IPS-20b (cell line): Measurements from ENCODE around the gene POU2F3.

Experiments
- H3K27ac ChIP-seq: one replicate; pipeline ENCODE4 v1.5.1; 2013; ENCODE audit warnings: low read length
- H3K27me3 ChIP-seq: 2 replicates; pipeline ENCODE4 v1.6.1; 2013; ENCODE audit warnings: mild to moderate bottlenecking, low read length, inconsistent platforms; ENCODE audit not compliant: insufficient read depth
- H3K36me3 ChIP-seq: 2 replicates; pipeline ENCODE4 v1.6.1; 2013; ENCODE audit warnings: low read depth, mild to moderate bottlenecking, inconsistent platforms, low read length, moderate library complexity; ENCODE audit not compliant: insufficient read depth
- H3K4me1 ChIP-seq: 2 replicates; pipeline ENCODE4 v1.6.1; 2013; ENCODE audit warnings: mild to moderate bottlenecking, control low read depth, inconsistent platforms, low read length, moderate library complexity; ENCODE audit not compliant: insufficient read depth
- H3K4me3 ChIP-seq: 2 replicates; pipeline ENCODE4 v1.5.1; 2013; ENCODE audit warnings: mild to moderate bottlenecking, low read length, inconsistent platforms
- H3K9ac ChIP-seq: 2 replicates; pipeline ENCODE4 v1.6.1; 2013; ENCODE audit warnings: low read depth, mild to moderate bottlenecking, inconsistent platforms, low read length, moderate library complexity
- H3K9me3 ChIP-seq: 2 replicates; pipeline ENCODE4 v1.6.1; 2013; ENCODE audit warnings: mild to moderate bottlenecking, low read depth, low read length, inconsistent platforms; ENCODE audit not compliant: insufficient read depth

POU2F3 gene

GRCh38 chr11:120211522-120212258, 28.2 kb upstream of the POU2F3 start:
- H3K9ac ChIP-seq = no peak overlapping the region
- H3K27ac ChIP-seq = no peak overlapping the region
- no peaks in the 10 kb centered on the region for H3K36me3 ChIP-seq
- no peaks in the 10 kb centered on the region for H3K9me3 ChIP-seq
- peaks cover 96% of the 10 kb centered on the region for H3K27me3 ChIP-seq
- peak overlapping the region; percentile 75 for H3K4me3 ChIP-seq
- H3K4me1 ChIP-seq = peaks cover 13% of the 10 kb centered on the region; the same call in 1 of the 2 replicates

DNA sequence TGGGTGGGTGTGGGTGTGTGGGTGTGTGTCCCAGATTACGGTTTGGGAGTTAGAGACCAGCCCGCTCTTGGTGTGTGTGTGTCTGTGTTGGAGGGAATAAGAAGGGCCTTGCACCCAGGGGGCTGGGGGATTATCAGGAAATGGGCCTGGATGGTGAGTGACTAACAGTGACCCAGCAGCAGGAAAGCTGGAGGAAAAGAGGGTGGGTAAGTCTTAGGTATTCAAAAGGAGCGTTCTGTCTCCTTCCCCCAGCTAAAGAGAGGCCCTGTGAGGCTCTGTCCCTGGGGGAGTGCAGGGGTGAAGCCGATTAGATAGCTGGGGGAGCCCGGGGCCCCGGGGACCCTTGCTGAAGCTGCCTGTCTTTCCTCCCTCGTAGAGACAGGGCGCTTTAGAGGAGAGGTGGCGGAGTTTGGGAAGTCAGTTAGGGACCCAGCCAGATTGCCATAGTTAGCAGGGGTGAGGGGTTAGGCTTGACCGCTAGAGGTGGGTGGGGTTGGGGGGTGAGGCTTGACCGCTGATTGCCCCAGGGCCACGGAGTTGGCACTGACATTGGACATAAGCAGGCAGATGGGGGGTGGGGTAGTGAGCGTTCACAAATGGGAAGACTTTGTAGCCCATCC, 27.6 kb upstream of the POU2F3 start:
- no peak overlapping the region for H3K27ac ChIP-seq
- peak overlapping the region; percentile 34; the same call in 1 of the 2 replicates for H3K4me3 ChIP-seq
- H3K9me3 ChIP-seq = no peaks in the 10 kb centered on the region
- no peaks in the 10 kb centered on the region for H3K36me3 ChIP-seq
- peaks cover 13% of the 10 kb centered on the region; the same call in 1 of the 2 replicates for H3K4me1 ChIP-seq
- no peak overlapping the region for H3K9ac ChIP-seq
- H3K27me3 ChIP-seq = peaks cover 96% of the 10 kb centered on the region

DNA sequence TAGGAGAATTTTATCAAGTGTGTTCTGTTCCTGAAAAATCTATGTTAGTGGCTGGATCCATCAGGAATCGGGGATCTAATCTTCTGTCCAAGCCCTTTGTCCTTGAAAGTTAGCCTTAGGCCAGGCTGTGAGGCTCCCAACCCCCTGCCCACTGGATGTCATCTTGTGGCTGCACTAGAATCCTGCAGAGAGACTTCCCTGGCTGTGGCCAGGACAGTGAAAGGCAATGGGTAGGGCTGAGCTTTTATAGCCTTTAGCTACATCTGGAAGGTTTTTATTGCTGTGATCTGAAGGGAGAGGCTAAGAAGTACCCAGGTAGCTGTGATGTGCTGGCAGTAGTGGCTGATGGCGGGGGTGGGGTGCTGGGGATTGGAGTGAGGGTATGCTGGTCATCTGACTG, 27.0 kb upstream of the POU2F3 start:
- H3K4me1 ChIP-seq = peaks cover 13% of the 10 kb centered on the region; the same call in 1 of the 2 replicates
- no peak overlapping the region for H3K27ac ChIP-seq
- H3K27me3 ChIP-seq = peaks cover 95% of the 10 kb centered on the region
- no peaks in the 10 kb centered on the region for H3K9me3 ChIP-seq
- peak overlapping the region; percentile 34; the same call in 1 of the 2 replicates for H3K4me3 ChIP-seq
- no peak overlapping the region for H3K9ac ChIP-seq
- H3K36me3 ChIP-seq = no peaks in the 10 kb centered on the region

DNA sequence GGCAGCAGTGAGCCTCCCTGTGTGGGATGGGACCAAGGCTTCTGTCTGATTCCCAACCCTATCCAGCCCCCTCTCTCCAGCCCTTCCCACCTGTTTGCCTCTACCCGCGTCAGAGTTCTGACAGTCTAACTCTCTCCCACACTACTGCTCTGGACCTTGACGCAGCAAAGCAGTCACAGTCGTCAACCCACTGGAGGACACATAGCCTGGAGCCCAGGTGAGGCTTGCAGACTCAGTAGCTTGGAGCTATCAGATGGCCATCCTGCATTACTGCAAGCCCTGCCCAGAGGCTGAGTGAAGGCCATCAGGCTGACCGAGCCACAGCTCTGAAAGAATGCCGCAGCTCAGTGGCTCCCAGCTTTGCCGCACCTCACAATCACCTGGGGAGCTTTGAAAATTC, 25.4 kb upstream of the POU2F3 start:
- peaks cover 88% of the 10 kb centered on the region for H3K27me3 ChIP-seq

DNA sequence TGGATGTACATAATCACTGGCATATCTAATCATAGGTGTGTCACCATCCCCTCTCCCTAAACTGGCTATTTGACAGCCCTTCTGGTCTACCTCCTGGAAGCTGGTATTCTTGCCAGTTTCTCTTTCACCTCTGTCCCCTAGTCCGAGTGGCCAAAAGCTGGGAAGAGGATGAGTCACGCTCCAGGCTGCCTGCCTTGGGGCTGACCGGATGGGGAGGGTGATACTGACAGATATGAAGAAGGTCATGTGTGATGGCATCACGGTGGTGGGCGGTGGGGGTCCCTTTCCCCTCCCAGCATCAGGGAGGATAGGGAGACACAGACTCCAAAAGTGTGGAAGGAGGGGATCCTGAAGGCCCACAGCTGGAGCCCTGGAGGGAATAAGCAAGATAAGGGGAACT, 24.3 kb upstream of the POU2F3 start:
- Histone ChIP-seq H3K36me3 (no peaks in the 10 kb centered on the region), H3K27me3 (peaks cover 90% of the 10 kb centered on the region), H3K9me3 (no peaks in the 10 kb centered on the region), H3K4me3 (no peak overlapping the region), H3K9ac (no peak overlapping the region), H3K27ac (no peak overlapping the region), H3K4me1 (peaks cover 9% of the 10 kb centered on the region; the same call in 1 of the 2 replicates)

More for the DNA sequence above, 25.4 kb upstream of the POU2F3 start:
- H3K4me3 ChIP-seq = no peak overlapping the region
- no peak overlapping the region for H3K9ac ChIP-seq
- H3K36me3 ChIP-seq = no peaks in the 10 kb centered on the region
- H3K9me3 ChIP-seq = no peaks in the 10 kb centered on the region
- H3K4me1 ChIP-seq = peaks cover 13% of the 10 kb centered on the region; the same call in 1 of the 2 replicates
- no peak overlapping the region for H3K27ac ChIP-seq

GRCh38 chr11:120216426-120217102, 23.4 kb upstream of the POU2F3 start:
- Histone ChIP-seq H3K4me3 (no peak overlapping the region), H3K4me1 (peaks cover 9% of the 10 kb centered on the region; the same call in 1 of the 2 replicates), H3K36me3 (no peaks in the 10 kb centered on the region), H3K9ac (no peak overlapping the region), H3K27me3 (peaks cover 83% of the 10 kb centered on the region), H3K9me3 (no peaks in the 10 kb centered on the region), H3K27ac (no peak overlapping the region)

- Histone ChIP-seq H3K27ac (no peak overlapping the region), H3K4me1 (peaks cover 8% of the 10 kb centered on the region; the same call in 1 of the 2 replicates), H3K9me3 (no peaks in the 10 kb centered on the region), H3K36me3 (no peaks in the 10 kb centered on the region), H3K27me3 (peaks cover 74% of the 10 kb centered on the region), H3K4me3 (no peak overlapping the region), H3K9ac (no peak overlapping the region)
Observed at GRCh38 chr11:120217526-120217925, 22.4 kb upstream of the POU2F3 start.

DNA sequence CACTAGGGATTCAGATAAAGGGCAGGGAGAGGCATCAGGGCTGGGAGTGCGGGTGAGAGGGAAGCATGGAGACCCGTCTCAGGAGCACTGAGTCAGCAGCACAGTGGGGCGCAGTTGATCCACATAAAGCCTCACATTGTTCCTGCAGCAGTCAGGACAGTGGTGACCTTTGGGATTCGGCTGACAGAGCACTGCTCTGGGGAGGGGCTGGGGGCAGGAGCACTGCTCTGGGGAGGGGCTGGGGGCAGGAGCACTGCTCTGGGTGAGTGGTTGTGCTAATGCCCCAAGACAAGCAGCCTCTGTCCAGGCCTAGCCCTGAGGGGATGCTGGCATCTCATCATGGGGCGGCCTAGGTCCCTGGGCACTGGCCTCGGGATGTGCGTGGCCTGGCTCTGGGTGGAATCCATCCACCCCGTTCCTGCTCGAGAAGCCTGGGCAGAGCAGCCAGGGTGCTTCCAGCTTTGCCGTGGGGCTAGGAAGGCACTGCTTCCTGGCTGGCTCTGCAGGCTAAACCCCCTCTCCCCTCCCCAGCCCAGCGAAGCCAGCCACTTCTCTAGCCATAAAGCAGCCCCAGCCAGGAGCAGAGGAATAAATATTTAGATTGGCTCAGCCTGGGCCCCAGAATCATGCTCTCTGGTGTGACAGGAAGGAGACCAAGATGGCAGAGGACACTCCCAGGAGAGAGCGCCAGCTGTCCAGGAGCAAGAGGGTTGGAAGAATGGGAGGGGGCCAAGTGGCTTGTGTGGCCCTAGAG, 21.8 kb upstream of the POU2F3 start:
- H3K36me3 ChIP-seq = no peaks in the 10 kb centered on the region
- no peak overlapping the region for H3K4me3 ChIP-seq
- no peaks in the 10 kb centered on the region for H3K9me3 ChIP-seq
- H3K27ac ChIP-seq = no peak overlapping the region
- H3K4me1 ChIP-seq = peaks cover 2% of the 10 kb centered on the region; the same call in 1 of the 2 replicates
- peaks cover 68% of the 10 kb centered on the region for H3K27me3 ChIP-seq
- no peak overlapping the region for H3K9ac ChIP-seq

DNA sequence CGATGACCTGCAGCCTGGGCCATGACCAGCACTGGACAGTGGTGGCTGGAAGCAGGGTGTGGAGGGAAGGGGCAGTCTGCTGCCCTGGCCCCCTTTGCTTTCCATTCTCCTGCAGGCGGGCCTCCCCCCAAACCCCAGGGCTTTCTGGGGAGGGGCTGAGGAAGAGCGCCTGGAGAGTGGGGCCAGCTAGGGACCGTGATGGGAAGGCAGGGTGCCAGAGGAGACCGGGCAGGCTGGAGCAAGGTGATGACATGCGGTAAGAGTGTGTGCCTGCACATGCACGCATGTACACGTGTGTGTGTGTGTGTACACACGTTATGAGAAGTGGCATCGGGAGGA, 21.3 kb upstream of the POU2F3 start:
- Histone ChIP-seq H3K27ac (no peak overlapping the region), H3K9ac (no peak overlapping the region), H3K27me3 (peaks cover 67% of the 10 kb centered on the region), H3K36me3 (no peaks in the 10 kb centered on the region), H3K4me3 (no peak overlapping the region), H3K9me3 (no peaks in the 10 kb centered on the region), H3K4me1 (no peaks in the 10 kb centered on the region)

DNA sequence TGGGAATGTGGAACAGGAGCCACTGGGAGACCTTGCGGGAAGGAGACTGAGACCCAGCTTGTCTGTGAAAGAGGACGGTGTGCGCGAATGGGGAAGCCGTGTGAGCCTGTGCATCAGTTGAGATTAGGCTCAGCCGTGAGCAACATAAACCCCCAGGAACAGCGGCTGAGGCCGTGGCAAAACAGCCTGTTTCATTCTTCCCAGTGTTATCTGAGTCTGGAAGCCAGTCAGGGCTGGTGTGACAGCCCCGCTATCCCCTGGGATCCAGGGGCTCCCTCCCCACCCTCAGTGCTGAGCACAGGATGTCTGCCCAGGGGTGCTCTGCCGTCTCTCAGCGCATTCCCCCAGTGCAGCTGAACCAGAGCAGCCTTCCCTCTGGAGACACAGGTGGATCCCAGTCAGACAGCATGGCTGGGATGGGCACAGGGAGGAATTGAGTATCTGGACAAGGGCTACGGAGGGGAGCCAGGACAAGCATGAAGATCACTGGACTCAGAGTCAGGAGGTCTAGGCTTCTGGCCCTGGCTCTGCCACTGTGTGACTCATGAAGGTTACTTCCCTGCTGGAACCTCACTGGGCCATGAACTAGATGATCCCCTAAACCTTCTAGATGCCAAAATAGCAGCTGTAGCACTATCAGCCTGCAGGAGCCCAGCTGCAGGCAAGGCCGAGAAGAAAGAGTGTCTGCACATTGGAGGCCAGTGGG, 20.6 kb upstream of the POU2F3 start:
- peaks cover 64% of the 10 kb centered on the region for H3K27me3 ChIP-seq
- no peaks in the 10 kb centered on the region for H3K4me1 ChIP-seq
- H3K36me3 ChIP-seq = no peaks in the 10 kb centered on the region
- H3K27ac ChIP-seq = no peak overlapping the region
- no peak overlapping the region for H3K4me3 ChIP-seq
- H3K9me3 ChIP-seq = no peaks in the 10 kb centered on the region
- no peak overlapping the region for H3K9ac ChIP-seq
